PFSK-1 (cell line): ENCODE measurements around the gene DNPH1.

ENCODE experiments used
- FOXP2 ChIP-seq: optimal IDR thresholded peaks from 2 replicates; pipeline ENCODE3; 2011; ENCODE audit warnings: borderline replicate concordance, control low read depth, inconsistent platforms; ENCODE audit not compliant: insufficient read depth; ENCODE audit errors: extremely low read length, extremely low read depth
- POLR2AphosphoS5 ChIP-seq: IDR thresholded peaks from 2 replicates; pipeline ENCODE4 v1.6.1; 2012; ENCODE audit warnings: low read depth, mild to moderate bottlenecking, control low read depth, low read length, moderate library complexity
- SIN3A ChIP-seq: IDR thresholded peaks from 2 replicates; pipeline ENCODE4 v1.6.1; 2012; ENCODE audit warnings: mild to moderate bottlenecking, low read length, moderate library complexity, borderline replicate concordance; ENCODE audit not compliant: insufficient read depth
- TAF1 ChIP-seq: IDR thresholded peaks from 2 replicates; pipeline ENCODE4 v1.6.1; 2012; ENCODE audit warnings: low read length, control low read depth, borderline replicate concordance; ENCODE audit not compliant: insufficient read depth
- TF ChIP-seq, protein P1 (sequence below), 2 experiments: IDR thresholded peaks; 2 replicates each; pipeline versions ENCODE4 v1.6.1 to v1.8.0; 2011 to 2012; ENCODE audit warnings: low read depth in 2 of 2, low read length in 2 of 2, control low read depth in 1 of 2, inconsistent platforms in 1 of 2, mild to moderate bottlenecking in 1 of 2, moderate library complexity in 1 of 2; ENCODE audit not compliant: insufficient read depth in 1 of 2

The DNPH1 gene

DNA sequence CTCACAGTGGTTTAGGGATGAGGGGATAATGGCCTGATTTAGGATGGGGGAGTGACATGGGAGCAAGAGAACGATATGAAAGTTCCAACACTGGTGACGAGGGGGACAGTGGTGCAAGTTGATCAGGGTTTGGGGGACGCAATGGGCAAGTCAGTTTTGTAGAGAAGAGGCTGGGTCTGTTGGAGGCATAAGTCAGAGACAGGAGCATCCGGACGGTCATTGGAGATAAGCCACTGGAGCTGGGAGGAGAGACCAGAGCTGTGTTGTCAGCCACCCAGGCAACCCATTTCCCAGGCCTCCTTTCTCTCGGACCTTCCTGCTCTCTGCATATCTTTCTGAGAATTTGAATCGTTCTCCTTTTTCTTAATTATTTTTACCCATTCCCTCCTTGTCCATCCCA, 9.5 kb downstream of the DNPH1 start:
- no peak for TF ChIP-seq TAF1
- no peak for TF ChIP-seq POLR2AphosphoS5
- no peak for TF ChIP-seq FOXP2
- no peak for TF ChIP-seq SIN3A
- TF ChIP-seq, protein P1, sequence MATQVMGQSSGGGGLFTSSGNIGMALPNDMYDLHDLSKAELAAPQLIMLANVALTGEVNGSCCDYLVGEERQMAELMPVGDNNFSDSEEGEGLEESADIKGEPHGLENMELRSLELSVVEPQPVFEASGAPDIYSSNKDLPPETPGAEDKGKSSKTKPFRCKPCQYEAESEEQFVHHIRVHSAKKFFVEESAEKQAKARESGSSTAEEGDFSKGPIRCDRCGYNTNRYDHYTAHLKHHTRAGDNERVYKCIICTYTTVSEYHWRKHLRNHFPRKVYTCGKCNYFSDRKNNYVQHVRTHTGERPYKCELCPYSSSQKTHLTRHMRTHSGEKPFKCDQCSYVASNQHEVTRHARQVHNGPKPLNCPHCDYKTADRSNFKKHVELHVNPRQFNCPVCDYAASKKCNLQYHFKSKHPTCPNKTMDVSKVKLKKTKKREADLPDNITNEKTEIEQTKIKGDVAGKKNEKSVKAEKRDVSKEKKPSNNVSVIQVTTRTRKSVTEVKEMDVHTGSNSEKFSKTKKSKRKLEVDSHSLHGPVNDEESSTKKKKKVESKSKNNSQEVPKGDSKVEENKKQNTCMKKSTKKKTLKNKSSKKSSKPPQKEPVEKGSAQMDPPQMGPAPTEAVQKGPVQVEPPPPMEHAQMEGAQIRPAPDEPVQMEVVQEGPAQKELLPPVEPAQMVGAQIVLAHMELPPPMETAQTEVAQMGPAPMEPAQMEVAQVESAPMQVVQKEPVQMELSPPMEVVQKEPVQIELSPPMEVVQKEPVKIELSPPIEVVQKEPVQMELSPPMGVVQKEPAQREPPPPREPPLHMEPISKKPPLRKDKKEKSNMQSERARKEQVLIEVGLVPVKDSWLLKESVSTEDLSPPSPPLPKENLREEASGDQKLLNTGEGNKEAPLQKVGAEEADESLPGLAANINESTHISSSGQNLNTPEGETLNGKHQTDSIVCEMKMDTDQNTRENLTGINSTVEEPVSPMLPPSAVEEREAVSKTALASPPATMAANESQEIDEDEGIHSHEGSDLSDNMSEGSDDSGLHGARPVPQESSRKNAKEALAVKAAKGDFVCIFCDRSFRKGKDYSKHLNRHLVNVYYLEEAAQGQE (IDR thresholded peaks at IDR 0.05; ENCODE audit: insufficient read depth in 1 of 2, low read depth in 2 of 2, low read length in 2 of 2) = no peak

DNA sequence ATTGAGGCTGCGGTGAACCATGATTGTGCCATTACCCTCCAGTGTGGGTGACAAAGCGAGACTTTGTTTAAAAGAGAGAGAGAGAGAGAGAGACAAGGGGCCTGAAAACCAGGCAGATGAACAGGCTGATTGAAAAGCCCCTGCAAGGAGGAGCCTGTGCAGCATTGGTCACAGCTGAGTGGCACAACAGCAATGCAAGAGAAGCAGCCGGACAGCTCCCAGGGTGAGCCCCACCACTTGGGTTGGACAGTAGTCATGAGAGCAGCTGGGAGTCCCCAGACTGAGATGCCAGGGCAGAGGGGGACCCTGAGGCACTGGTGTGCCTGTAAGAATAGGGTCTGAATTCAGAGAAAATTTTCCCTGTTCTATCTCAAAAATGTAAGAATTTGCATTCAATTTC, 10.2 kb downstream of the DNPH1 start:
- no peak for TF ChIP-seq TAF1
- TF ChIP-seq, protein P1 (IDR thresholded peaks at IDR 0.05; ENCODE audit: insufficient read depth in 1 of 2, low read depth in 2 of 2, low read length in 2 of 2) = 0 out of 4 replicates have a peak, but pooled peaks of 1 of the 2 experiments have one; percentile 20

DNA sequence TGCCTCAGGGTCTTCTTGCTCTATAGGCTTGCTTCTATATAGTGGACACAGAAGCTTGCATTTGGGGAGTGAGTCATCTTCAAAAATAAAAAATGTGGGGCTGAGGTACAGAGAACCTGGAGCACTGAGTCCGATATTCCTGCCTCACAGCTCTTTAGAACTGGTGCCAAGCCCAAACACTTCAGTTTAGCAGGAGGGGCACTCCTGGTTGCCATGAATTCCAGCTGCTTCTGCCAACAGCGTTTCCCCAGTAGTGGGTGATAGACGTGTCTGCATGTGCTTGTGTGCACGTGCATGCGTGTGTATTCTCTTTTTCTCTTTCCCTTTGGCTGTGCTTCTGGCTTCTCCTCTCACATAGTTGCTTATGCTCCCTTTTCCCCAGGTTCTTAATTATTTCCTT, 11.9 kb downstream of the DNPH1 start:
- TF ChIP-seq FOXP2 (no peak), SIN3A (no peak), POLR2AphosphoS5 (no peak), TAF1 (no peak)
- TF ChIP-seq, protein P1 (IDR thresholded peaks at IDR 0.05; ENCODE audit: insufficient read depth in 1 of 2, low read depth in 2 of 2, low read length in 2 of 2) = no peak

DNA sequence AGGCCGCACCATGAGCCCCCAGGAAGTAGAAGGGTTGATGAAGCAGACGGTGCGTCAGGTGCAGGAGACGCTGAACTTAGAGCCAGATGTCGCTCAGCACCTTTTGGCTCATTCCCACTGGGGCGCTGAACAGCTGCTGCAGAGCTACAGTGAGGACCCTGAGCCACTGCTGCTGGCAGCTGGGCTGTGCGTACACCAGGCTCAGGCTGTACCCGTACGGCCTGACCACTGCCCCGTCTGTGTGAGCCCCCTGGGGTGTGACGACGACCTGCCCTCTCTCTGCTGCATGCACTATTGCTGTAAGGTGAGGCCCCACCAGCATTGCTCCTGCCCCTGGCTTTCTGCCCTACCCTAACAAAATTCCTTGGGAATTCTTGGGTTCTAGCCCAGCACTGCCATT, 13.1 kb downstream of the DNPH1 start:
- TF ChIP-seq SIN3A = no peak
- TF ChIP-seq POLR2AphosphoS5 = no peak
- no peak for TF ChIP-seq TAF1
- no peak for TF ChIP-seq FOXP2
- TF ChIP-seq, protein P1 (IDR thresholded peaks at IDR 0.05; ENCODE audit: insufficient read depth in 1 of 2, low read depth in 2 of 2, low read length in 2 of 2) = no peak

DNA sequence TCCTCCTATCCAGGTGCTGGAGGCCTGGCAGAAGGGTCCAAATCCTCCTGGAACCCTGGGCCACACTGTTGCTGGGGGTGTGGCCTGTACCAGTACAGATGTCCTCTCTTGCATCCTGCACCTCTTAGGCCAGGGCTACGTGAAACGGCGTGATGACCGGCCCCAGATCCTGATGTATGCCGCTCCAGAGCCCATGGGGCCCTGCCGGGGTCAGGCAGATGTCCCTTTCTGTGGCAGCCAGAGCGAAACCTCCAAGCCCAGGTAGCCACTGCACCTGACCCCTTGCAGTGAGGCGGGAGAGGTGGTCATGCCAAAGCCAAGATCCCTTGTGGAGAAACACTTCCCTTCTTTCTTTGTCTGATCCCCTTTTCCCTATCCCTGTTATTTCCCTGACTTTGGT, 14.2 kb downstream of the DNPH1 start:
- TF ChIP-seq SIN3A (no peak), TAF1 (no peak), POLR2AphosphoS5 (no peak), FOXP2 (no peak)
- TF ChIP-seq, protein P1 (IDR thresholded peaks at IDR 0.05; ENCODE audit: insufficient read depth in 1 of 2, low read depth in 2 of 2, low read length in 2 of 2) = no peak
